Germinal center (tissue), 1 donor: ENCODE measurements around the gene OBI1.

Experiments used
- DNase-seq: peaks from one replicate; pipeline ENCODE4 v3.0.0; 2012; ENCODE audit warnings: mixed read lengths, low spot score

The OBI1 gene

DNA sequence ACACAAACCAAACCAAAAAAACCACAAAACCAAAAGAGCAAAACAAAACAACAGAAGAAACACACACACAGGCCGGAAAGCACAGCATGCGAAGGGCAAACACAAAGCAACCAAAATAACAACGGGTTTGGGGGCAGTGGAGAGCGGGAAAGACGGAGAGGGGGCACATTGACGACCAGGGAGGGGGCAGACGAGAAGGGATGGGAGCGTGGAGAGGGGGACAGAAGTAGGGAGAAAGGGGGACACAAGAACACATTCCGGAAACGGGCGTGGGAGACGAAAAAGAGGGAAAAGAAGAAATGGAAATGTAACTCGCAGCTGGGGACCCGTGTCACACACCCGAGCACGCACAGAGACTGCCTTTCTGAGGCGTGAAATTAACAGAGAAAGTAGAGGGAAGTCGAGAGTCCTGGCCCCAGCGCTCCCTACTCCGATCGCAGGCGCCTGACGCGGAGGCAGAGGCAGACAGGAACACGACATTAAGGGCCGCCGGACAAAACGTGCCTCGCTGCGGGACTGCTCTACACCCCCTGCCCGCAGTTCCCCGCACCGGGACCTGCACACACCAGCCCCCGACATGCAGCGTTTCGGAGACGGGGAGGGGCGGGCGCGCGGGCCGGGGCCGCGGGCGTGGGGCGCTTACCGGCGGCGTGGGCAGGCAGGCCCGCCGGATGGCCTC lies 56.3 kb downstream of the OBI1 start:
- DNase-seq = peak; percentile 47

DNA sequence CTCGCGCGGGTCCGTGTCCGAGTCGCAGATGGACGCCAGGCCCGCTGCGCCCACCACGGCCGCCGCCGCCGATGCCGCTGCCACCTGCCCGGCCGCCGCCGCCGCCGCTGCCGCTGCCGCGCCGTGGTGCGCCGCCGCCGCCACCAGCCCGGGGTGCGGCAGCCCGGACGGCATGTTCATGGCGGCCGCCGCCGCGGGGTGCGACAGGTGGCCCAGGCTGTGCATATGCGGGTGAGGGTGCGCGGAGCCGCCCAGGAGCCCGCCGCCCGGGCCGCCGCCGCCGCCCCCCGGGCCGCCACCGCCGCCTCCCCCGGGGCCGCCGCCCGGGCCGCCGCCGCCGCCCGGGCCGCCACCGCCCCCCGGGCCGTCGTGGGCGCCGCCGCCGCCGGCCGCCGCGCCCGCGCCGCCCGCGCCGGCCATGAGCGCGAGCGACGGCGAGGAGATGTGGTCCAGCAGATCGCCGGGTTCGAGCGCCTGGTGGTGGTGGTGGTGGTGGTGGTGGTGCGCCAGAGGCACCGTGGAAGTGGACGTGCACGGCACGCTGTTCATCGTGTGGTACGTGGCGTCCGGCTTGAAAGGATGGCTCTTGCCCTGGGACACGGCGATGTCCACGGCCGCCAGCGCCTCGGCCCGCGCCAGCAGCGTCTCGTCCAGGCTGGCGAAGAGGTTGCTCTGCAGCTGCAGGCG lies 56.9 kb downstream of the OBI1 start:
- DNase-seq = peak; percentile 13

DNA sequence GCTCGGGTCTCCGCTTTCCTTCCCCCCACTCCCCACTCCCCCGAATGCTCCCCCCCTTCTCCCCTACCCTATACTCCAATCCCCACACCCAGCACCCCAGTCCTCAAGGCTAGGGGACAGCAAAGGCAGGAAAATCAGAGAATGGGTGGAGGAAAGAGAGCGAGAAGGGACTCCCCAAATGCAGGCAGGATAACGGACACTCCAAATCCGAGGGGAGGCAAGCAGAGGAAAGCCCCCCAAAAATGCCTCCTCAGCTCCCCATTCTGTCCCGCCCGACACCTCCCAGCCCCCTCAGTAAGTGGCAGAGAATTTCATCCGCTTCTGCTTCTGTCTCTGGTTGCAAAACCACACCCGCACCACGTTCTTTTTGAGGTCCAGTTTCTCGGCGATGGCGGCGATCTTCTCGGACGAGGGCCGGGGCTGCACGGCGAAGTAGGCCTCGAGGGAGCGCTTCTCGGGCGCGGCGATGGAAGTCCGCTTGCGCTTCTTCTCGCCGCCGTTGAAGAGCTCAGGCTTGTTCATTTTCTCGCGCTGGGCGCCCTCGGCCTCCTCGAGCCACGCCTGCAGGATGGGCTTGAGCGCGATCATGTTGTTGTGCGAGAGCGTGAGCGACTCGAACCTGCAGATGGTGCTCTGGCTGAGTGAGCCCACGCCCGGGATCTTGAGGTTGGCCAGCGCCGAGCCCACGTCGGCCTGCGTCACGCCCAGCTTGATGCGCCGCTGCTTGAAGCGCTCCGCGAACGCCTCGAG lies 57.7 kb downstream of the OBI1 start:
- peak; percentile 25 for DNase-seq

DNA sequence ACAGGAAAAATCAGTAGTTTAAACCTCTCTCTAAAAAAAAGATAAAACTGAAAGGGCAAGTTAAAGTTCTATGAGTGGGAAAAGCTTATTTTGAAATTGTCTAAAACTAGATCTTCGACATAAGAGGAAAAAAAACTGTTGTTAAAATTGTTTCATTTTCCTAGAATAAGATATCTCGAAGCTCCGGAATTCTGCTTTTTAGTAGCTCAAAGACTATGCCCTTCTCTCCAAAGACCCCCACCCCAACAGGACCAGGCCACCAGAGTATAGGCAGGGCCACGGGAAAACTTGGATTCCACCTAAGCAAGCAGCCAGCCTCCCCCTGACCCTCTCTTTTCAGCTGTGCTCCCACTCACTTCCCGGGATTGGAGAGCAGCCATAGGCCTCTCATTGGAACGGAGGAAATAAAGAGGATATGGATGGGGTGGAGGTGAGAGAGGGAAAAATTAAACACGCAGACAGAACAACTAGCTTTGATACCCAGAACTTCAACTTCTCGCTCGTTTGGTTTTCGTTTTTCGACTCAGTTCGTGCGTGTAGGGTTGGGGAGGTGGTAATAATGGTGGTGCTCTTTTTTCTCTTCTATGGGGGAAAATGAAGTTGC lies 58.6 kb downstream of the OBI1 start:
- DNase-seq = no peak

DNA sequence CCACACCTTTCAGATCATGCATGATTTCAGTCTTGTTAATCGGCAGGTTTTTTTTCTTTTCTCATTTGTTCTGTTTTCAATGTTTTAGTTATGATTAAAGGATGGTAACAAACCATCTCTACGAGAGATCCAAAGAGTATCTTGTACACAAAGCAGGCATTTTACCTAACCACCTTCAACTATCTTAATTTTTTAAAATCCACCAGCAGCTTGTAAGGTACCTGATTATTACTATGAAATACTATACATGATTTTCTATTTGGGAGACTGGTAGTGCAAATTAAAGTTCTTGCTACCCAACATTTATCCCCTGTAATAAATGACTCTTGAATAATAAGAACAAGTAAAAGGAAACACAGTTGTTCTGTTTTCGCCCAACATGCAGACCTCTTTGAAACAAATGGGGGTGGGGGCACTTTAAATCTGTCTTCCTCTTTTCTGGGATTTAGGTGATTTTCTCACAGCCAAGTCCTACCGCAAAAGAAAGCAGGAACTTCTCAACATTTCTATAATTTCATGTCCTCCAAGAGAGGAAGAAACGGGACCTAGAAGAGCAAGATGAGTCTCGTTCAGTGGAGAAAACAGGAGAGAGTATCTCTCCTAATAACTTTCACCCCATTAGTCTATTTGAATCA lies 59.2 kb downstream of the OBI1 start:
- no peak for DNase-seq

DNA sequence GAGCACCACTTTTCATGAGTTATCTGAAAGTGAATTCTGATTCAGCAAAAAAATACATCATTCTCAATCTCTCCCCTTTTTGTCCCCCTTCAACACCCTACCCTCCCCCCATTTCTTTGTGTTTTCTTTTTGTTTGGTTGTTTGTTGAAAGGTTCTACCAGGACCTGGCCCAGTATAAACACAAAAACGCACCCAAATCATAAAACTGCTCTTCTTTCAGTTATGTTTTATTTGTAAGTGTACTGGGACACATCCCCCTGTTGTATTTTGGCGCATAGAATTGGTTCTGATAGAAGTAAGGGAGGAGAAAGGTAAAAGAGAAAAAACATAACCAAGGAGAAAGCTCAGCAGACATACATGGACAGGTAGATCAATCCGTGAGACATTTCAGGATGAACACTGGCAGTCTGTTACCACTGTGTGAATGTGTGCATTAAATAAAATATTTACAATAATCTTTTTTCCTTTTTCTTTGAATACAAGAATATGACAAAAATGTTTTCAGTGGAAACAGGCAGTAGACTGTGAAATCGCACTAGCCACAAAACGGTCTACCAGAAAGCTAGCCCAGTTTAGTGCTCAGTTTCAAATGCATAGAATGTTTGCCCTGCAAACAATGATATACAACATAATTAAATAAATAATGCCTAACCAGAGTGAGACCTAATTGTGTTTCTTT lies 59.9 kb downstream of the OBI1 start:
- no peak for DNase-seq

DNA sequence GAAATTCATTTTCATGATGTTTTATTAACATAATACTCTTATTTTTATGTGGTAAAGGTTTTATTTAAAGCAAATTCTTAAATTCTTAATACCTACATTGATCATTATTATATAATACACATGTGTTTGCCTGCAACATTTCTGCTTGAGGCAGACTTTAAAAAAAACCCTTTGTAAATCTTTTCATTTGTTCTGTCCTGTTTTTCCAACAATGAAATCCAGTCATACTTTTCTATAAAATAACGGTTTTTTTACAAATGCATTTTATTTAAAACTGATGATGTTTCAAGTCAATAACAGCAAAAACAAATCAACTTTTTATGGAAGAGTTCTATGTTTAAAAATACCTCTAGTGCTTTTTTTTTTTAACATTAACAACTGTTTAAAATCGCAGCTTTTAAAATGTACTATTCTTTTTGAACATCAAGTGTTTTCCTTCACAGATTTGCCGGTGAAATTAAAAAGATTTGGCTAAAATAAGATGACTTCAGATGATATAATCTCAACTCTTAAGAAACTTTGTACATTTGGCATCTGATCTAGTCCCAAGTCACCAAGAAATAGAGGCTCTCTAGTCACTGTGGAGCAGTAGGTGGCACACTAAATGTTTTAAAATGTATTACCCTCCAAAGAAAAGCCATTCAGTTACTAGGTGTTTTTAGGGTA lies 60.7 kb downstream of the OBI1 start:
- DNase-seq = no peak

DNA sequence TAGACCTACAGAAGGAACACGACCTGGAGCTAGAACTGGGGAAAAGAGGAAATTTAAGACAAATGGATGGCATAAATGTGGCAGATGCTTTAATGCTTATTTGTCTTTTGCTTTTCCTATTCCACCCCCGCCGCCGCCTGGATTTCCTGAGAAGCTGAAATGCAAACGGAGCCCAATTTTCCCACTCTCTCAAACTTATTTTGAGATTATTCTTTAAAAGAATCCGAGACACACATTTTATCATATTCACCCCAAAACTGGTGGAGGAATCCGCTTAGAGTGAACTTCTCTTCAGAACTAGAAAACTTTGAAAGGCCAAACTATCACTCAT lies 61.4 kb downstream of the OBI1 start:
- no peak for DNase-seq

DNA sequence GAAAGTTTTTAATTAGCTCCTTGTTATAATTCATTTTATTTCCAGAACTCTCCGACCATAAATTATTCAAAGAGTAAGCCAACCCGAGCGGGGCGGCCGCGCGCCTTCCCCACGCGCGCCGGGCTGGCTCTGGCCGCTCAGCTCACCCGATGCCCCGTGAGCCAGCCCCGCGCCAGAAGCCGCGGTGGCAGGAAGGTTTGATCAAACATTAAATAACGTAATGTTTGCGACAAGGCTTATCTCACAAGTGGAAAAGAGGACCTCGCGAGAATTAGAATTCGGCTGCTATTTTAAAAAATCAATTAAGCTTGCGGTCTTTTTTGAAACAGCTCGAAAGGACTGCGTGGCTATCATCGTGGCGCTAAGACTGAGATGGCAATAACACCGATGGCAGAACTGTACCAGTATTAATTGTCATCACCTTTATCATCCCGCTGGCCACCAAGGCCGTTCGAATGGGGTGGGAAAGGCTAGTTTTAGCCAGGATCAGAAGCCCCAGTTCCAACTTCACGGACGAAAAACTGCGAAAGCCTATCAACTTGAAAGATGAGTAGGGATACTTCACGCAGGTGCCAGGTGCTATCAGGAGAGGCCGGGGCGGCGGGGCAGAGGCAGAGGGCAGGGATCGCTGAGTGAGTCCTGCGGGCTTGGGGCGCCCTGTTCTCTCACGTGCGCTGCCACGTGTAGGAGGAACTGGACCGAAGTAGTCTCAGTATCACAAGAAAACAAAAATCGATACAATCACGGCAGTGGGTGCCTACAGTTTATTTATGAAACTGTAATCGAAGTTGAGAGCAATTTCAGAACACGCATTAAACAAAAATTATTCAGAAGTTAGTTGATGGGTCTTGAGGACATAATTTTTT lies 62.0 kb downstream of the OBI1 start:
- DNase-seq = no peak

DNA sequence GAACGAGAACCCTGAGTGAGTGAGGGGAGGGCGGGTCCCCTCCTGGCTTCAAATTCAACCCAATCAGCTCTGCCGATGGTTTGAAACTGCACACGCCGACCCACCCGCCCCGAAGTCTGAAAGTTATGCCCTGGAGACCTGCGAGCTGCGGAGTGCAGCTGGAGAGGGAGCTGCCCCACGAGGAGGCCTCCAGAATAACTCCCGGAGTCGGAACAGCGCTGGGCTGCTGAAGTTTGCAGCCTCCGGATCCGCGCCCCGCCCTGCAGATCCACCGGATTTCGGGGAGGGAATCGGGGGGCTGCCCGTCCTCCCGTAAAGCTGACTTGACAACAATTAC lies 62.6 kb downstream of the OBI1 start:
- no peak for DNase-seq

DNA sequence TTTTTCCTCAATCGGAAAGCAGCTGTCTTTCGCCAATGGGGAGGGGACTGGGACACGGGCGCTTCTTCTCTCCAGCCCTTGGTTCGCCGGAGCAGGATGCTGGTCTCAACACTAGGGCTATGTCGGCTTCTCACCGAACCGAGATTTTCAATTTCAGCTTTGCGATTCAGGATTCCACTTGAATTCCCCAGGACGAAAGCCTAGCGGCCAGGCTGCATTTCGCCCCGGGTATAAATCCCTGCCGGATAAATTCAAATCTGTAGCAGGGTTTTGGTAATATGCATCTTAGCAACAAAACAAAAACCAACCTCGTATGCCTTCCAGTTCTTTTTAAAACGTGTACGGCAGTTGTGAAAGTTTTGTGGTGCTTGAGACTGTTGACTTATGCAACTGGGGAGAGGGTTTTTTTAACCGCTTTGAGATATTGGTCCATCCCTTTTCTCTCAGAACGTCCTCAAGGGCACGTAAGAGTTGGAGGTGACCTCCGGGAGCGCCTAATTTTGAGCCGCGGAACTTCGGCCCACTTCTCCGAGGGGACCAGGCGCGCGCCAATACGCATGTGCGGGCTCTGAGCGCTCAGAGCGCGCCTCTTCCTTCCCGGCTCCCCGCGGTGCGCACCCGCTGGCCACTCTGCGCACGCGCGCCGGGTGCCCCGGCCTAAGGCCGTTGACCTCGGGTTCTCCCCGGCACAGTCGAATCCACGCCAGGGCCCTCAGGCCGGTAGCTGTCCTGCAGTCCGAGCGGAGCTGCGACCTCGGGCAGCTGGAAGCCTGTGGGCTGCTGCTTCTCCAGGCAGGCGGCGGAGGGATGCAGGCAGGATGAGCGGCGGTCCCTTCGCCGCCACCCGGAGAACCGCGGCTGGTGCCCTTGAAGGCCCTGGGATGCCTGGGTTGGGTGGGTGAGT lies 63.2 kb downstream of the OBI1 start:
- DNase-seq = peak; percentile 67

DNA sequence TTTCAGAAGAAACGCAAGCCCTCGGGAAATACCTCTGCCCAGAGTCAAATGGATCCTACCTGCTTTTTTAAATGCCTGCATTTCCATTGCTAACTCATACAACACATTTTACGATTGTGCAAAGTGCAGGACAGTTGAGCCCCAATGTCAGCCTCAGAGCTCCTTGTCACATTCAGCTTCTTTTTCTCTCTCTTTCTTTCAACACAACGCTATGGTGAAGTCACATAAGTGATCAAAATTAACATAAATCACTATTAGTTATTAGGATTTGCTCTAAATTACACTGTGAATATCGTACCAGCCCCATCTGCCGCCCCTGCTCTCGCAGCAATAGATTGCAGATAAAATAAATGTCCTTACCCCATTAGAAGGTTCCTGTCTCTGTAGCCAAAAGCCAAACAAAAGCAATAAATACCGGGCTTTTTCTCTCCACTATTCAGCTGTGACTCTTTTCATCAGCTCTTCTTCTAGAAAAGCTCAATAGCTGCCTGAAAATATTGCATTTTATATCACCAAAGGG lies 64.4 kb downstream of the OBI1 start:
- no peak for DNase-seq

DNA sequence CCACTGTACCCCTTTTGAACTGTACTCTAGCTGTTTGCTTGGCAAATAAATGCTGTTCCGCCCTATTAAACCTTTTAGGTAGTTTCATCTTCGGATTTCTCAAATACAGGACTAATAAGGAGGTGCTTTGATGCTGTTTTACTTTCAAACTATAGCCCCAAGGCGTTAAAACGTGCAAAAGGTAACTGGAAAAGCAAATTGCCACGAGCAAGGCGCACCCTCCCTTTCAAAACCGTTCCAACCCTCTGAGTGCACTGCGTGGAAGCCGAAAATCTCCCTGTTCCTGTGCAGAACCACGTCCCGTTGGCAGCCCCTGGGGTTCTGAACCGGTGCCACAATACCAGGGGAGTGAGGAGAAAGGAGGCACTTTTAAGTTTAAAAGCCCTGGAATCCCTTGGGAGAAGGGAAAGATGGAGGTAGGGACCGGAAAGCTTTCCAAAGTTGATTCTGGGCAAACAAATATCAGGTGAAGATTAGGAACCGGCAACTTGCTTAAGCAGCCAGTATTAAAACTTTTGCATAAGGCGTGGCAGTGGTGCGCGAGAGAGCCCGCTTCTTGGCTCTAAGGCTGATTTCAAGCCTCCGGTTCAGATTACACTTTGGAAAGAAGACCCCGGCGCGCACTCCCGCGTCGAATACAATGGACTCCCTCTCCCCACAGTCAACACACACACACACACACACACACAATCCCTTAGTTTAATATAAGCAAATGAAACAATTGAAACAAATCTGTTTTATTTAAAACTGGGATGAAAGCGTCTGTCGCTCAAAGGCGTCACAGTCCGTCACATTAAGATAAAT lies 65.1 kb downstream of the OBI1 start:
- DNase-seq = no peak

DNA sequence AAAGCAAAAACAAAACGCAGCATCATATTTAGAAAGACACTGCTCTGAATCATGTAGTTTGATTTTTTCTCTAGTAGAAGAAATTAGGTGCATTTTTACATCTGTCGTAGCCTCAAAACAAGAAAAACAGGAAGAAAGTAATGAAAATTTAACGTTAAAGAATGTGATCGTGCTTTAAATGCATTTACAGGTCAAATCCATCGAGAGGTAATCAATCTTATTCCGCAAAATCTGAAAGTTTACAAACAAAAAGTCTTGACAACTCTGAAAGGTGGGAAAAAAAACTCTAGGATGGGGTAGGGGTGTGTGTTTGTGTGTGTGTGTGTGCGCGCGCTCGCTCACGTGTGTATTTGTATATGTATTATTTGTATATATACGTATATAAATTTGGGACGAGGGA lies 65.8 kb downstream of the OBI1 start:
- DNase-seq = no peak

DNA sequence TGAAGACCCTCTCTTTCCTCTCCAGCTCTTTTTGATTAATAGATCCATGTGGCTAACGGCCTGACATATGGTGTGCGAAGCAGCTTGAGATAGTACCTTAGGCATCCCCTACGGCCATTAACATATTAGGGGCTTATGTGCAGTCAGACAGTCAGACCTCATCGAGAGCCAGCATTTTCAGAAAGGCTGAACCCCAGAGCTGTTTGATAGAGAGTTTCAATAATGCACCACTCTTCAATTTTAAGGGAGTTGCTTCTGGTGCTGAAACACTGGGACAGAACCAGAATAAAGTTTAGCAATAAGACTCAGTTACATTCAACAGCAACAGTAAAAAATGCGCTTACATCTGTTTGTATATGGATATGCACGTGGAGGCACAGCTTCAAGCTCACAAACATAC lies 66.4 kb downstream of the OBI1 start:
- no peak for DNase-seq

DNA sequence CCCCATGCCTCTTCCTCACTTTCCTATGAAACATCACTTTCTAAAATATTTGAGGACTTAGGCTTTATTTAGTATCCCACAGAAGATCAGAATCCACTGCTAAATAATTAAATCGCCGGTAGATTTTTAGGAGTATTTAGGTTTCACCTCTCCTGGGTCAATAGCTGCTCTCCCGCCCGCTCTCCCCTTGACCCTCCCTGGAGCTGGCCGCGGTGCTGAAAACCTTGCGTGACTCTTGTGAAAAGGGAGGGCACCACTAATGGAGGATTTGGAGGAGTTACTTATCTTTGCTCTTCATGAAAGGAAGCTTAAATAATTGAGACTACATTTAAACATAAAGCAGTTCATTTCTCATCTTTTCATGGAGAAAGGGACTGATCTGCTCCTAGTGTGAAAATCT lies 69.7 kb downstream of the OBI1 start:
- DNase-seq = no peak

DNA sequence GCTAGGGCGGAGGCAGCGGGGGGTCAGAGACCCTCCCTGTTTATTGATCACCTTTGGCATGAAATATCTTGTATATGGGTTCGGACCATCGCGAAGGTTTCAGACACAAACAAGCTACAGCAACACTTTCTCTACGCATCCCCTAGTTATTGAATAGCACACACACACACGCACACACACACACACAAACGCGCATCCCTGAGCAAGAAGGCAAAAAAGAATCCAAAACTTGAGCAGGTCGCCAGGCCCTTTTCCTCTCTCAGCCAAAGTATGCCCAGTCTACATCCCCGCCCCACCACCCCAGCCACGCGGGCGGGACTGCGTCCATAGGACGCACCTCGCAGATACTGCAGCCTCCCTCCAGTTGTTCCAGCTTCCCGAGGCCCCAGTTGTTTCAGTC lies 71.6 kb downstream of the OBI1 start:
- no peak for DNase-seq

DNA sequence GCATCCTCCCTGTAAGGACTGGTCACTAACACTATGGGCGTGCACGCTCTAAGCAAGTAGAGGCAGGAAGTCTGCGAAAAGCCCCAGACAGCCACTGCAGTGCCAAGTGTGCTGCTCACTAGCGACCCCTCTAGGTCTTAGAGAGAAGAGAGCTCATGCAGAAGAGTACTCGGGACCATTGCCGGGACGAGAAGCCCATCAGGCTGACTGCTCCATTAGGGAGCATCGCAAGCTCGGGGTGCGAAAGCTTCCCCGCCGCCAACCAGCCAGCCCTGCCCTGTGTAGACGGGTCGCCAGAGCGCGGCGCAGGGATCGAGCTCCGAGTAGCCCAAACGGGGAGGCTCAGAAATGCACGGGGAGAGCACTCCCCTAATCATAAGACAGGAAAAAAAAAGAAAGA lies 72.2 kb downstream of the OBI1 start:
- DNase-seq = peak; percentile 42
